ENCODE measurements around the gene PPIE. TPM values are rescaled to one million over a fixed set of nuclear protein-coding genes. Genes with fewer than 3 reads are reported as not detected.

PPIE gene
- total and polyA plus RNA-seq, 2 of the 13 experiments (the other 11 are each of a cell fraction or from before 2014, with no cell fraction given): 15.3 to 26.3 TPM

DNA sequence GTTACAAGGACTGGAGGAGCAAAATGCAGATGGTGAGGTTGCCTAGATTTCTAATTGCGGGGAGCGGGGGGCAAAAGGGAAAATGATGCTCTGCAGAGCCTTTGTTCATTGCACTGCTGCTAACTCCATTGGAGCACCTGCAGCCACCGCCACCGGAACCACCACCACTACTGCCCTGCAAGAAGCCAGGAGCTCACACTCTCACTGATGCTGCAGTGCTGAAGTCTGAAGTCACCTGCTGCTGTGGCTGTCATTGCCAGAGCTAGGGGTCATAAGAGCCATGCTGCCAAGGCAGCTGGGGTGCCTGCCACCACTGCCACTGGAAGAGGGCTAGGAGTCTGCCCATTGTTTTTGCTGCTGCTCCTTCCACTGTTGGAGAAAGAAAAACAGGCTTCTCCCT lies 40.1 kb upstream of the PPIE start:
- no peaks in the 10 kb centered on the region for H3K79me2 ChIP-seq (ENCODE audit: insufficient read depth, low read length)
- ATAC-seq (no peak), FAIRE-seq (no peak), DNase-seq (ENCODE audit: low spot score) (no peak)
- POLR2A ChIA-PET: no interaction called here
- no peak overlapping the region for H3K4me2 ChIP-seq (ENCODE audit: low read depth, low read length)
- CTCF ChIA-PET (ENCODE audit: low intra/inter-chr PET ratio, low total read pairs): no interaction called here
- H4K20me1 ChIP-seq (ENCODE audit: insufficient read depth, low read length): no peaks in the 10 kb centered on the region
- intact Hi-C loops (cut with micrococcal nuclease; ENCODE audit: unreplicated experiment) (no loop called here), in situ Hi-C loops (cut with HindIII; ENCODE audit: extremely low pct_ligation_motif_present, low pct_unique_long_range_greater_than_20kb) (no loop called here)
- no TSS peak for BruUV-seq (replicated peaks)
- no peaks in the 10 kb centered on the region for H3K9me3 ChIP-seq (ENCODE audit: low read length)
- H2AFZ ChIP-seq (ENCODE audit: low read length): no peak overlapping the region
- H3K4me1 ChIP-seq (ENCODE audit: insufficient read depth, low read length): peaks cover 11% of the 10 kb centered on the region
- 39% methylated on average over 4 of the region's 4 CpGs for WGBS (ENCODE audit: low lambda C conversion rate)
- no peak overlapping the region for H3K4me3 ChIP-seq (replicated peaks in 1 of 3; ENCODE audit: insufficient read depth in 1 of 3, low read depth in 2 of 3, low read length in 3 of 3)
- no peak overlapping the region for H3K27ac ChIP-seq (ENCODE audit: extremely low read length, insufficient read depth, low read length)
- H3K27me3 ChIP-seq (ENCODE audit: control insufficient read depth in 1 of 2, insufficient read depth in 2 of 2, low read length in 2 of 2): peaks cover 0 to 17% of the 10 kb centered on the region in 2 experiments; a peak in 2 of 5 replicates
- H3K36me3 ChIP-seq (replicated peaks in 1 of 2; ENCODE audit: control insufficient read depth in 1 of 2, insufficient read depth in 2 of 2, low read length in 2 of 2): no peaks in the 10 kb centered on the region
- H3K9ac ChIP-seq (ENCODE audit: insufficient read depth, low read depth, low read length): no peak overlapping the region
- TF ChIP-seq GZF1 (CRISPR knock-in tag; IDR thresholded peaks at IDR 0.05): no peak
- no peak for TF ChIP-seq EP300 (IDR thresholded peaks at IDR 0.05; ENCODE audit: low read depth in 2 of 2, low read length in 2 of 2)
- no peak for TF ChIP-seq EP300 (CRISPR knock-in tag; IDR thresholded peaks at IDR 0.05; ENCODE audit: borderline replicate concordance)
- no peak for TF ChIP-seq NAIF1 (CRISPR knock-in tag; IDR thresholded peaks at IDR 0.05; ENCODE audit: borderline replicate concordance)
- TF ChIP-seq NFKBIZ (CRISPR knock-in tag; IDR thresholded peaks at IDR 0.05): no peak
- TF ChIP-seq, protein P1, sequence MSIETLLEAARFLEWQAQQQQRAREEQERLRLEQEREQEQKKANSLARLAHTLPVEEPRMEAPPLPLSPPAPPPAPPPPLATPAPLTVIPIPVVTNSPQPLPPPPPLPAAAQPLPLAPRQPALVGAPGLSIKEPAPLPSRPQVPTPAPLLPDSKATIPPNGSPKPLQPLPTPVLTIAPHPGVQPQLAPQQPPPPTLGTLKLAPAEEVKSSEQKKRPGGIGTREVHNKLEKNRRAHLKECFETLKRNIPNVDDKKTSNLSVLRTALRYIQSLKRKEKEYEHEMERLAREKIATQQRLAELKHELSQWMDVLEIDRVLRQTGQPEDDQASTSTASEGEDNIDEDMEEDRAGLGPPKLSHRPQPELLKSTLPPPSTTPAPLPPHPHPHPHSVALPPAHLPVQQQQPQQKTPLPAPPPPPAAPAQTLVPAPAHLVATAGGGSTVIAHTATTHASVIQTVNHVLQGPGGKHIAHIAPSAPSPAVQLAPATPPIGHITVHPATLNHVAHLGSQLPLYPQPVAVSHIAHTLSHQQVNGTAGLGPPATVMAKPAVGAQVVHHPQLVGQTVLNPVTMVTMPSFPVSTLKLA (IDR thresholded peaks at IDR 0.05): no peak
- TF ChIP-seq SMAD1 (CRISPR knock-in tag; IDR thresholded peaks at IDR 0.05; ENCODE audit: borderline replicate concordance, low read depth): no peak

DNA sequence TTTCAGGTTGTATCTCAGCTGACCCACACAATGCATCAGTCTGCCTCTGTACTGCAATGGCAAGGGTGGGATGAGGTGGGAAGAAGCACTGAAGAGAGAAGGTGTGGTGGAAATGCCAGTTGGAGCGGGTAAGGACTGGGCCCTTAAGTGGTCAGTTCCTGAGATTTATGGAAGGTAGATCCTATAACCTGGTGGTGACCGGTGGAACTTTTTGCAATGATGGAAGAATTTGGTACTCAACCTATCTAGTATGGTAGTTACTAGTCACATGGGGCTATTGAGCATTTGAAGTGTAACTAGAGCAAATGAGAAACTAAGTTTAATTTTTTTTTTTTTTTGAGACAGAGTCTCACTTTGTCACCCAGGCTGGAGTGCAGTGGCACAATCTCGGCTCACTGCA lies 39.3 kb upstream of the PPIE start:
- no peak for FAIRE-seq
- ATAC-seq: no peak
- POLR2A ChIA-PET: no interaction called here
- TF ChIP-seq, protein P2, sequence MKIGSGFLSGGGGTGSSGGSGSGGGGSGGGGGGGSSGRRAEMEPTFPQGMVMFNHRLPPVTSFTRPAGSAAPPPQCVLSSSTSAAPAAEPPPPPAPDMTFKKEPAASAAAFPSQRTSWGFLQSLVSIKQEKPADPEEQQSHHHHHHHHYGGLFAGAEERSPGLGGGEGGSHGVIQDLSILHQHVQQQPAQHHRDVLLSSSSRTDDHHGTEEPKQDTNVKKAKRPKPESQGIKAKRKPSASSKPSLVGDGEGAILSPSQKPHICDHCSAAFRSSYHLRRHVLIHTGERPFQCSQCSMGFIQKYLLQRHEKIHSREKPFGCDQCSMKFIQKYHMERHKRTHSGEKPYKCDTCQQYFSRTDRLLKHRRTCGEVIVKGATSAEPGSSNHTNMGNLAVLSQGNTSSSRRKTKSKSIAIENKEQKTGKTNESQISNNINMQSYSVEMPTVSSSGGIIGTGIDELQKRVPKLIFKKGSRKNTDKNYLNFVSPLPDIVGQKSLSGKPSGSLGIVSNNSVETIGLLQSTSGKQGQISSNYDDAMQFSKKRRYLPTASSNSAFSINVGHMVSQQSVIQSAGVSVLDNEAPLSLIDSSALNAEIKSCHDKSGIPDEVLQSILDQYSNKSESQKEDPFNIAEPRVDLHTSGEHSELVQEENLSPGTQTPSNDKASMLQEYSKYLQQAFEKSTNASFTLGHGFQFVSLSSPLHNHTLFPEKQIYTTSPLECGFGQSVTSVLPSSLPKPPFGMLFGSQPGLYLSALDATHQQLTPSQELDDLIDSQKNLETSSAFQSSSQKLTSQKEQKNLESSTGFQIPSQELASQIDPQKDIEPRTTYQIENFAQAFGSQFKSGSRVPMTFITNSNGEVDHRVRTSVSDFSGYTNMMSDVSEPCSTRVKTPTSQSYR (CRISPR knock-in tag; IDR thresholded peaks at IDR 0.05; ENCODE audit: borderline replicate concordance): no peak
- TF ChIP-seq ZNF441 (CRISPR knock-in tag; IDR thresholded peaks at IDR 0.05; ENCODE audit: borderline replicate concordance) (no peak), ZNF333 (CRISPR knock-in tag; IDR thresholded peaks at IDR 0.05; ENCODE audit: borderline replicate concordance) (no peak), SIX1 (CRISPR knock-in tag; IDR thresholded peaks at IDR 0.05; ENCODE audit: borderline replicate concordance) (no peak), PRPF4 (IDR thresholded peaks at IDR 0.05; ENCODE audit: low read depth, low read length, poor library complexity, severe bottlenecking) (no peak)
- TF ChIP-seq, protein P3, sequence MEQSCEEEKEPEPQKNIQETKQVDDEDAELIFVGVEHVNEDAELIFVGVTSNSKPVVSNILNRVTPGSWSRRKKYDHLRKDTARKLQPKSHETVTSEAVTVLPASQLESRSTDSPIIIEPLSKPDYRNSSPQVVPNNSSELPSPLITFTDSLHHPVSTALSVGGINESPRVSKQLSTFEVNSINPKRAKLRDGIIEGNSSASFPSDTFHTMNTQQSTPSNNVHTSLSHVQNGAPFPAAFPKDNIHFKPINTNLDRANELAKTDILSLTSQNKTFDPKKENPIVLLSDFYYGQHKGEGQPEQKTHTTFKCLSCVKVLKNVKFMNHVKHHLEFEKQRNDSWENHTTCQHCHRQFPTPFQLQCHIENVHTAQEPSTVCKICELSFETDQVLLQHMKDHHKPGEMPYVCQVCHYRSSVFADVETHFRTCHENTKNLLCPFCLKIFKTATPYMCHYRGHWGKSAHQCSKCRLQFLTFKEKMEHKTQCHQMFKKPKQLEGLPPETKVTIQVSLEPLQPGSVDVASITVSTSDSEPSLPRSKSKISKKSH (CRISPR knock-in tag; IDR thresholded peaks at IDR 0.05; ENCODE audit: borderline replicate concordance): no peak

More for the DNA sequence above, 39.3 kb upstream of the PPIE start:
- intact Hi-C loops (cut with micrococcal nuclease; ENCODE audit: unreplicated experiment): no loop called here
- no peak for DNase-seq (ENCODE audit: low spot score)
- Histone ChIP-seq H3K27ac (ENCODE audit: extremely low read length, insufficient read depth, low read length) (no peak overlapping the region), H3K27me3 (ENCODE audit: control insufficient read depth in 1 of 2, insufficient read depth in 2 of 2, low read length in 2 of 2) (peaks cover 0 to 17% of the 10 kb centered on the region in 2 experiments; a peak in 2 of 5 replicates), H3K9me3 (ENCODE audit: low read length) (no peaks in the 10 kb centered on the region), H4K20me1 (ENCODE audit: insufficient read depth, low read length) (no peaks in the 10 kb centered on the region), H3K4me2 (ENCODE audit: low read depth, low read length) (no peak overlapping the region), H2AFZ (ENCODE audit: low read length) (no peak overlapping the region), H3K9ac (ENCODE audit: insufficient read depth, low read depth, low read length) (no peak overlapping the region), H3K79me2 (ENCODE audit: insufficient read depth, low read length) (no peaks in the 10 kb centered on the region), H3K36me3 (replicated peaks in 1 of 2; ENCODE audit: control insufficient read depth in 1 of 2, insufficient read depth in 2 of 2, low read length in 2 of 2) (no peaks in the 10 kb centered on the region), H3K4me1 (ENCODE audit: insufficient read depth, low read length) (peaks cover 11% of the 10 kb centered on the region), H3K4me3 (replicated peaks in 1 of 3; ENCODE audit: insufficient read depth in 1 of 3, low read depth in 2 of 3, low read length in 3 of 3) (no peak overlapping the region)
- 68% methylated on average over 3 of the region's 3 CpGs for WGBS (ENCODE audit: low lambda C conversion rate)
- CTCF ChIA-PET (ENCODE audit: low intra/inter-chr PET ratio, low total read pairs): no interaction called here
- in situ Hi-C loops (cut with HindIII; ENCODE audit: extremely low pct_ligation_motif_present, low pct_unique_long_range_greater_than_20kb): no loop called here
- BruUV-seq (replicated peaks): no TSS peak
